GM06990 (cell line): ENCODE data around the gene HSD17B12.

Experiments
- DNase-seq: peaks from one replicate; pipeline ENCODE4 v3.0.0-alpha.2; 2011; ENCODE audit not compliant: insufficient read length; ENCODE audit errors: extremely low read depth
- H3K27me3 ChIP-seq: replicated peaks from 2 replicates; pipeline ENCODE4 v1.6.0; 2011; ENCODE audit warnings: low read length; ENCODE audit not compliant: control insufficient read depth, insufficient read depth
- H3K36me3 ChIP-seq: 2 replicates; pipeline ENCODE4 v1.5.1; 2011; ENCODE audit warnings: low read length; ENCODE audit not compliant: control insufficient read depth, insufficient read depth
- H3K4me3 ChIP-seq: replicated peaks from 2 replicates; pipeline ENCODE4 v1.5.1; 2011; ENCODE audit warnings: low read depth, mild to moderate bottlenecking, control low read depth, low read length
- TF ChIP-seq, protein P1 (sequence below): IDR thresholded peaks from 2 replicates; pipeline ENCODE4 v1.5.1; 2011; ENCODE audit warnings: low read length, control low read depth, mild to moderate bottlenecking, inconsistent platforms; ENCODE audit not compliant: insufficient read depth, poor library complexity, severe bottlenecking

Gene HSD17B12

DNA sequence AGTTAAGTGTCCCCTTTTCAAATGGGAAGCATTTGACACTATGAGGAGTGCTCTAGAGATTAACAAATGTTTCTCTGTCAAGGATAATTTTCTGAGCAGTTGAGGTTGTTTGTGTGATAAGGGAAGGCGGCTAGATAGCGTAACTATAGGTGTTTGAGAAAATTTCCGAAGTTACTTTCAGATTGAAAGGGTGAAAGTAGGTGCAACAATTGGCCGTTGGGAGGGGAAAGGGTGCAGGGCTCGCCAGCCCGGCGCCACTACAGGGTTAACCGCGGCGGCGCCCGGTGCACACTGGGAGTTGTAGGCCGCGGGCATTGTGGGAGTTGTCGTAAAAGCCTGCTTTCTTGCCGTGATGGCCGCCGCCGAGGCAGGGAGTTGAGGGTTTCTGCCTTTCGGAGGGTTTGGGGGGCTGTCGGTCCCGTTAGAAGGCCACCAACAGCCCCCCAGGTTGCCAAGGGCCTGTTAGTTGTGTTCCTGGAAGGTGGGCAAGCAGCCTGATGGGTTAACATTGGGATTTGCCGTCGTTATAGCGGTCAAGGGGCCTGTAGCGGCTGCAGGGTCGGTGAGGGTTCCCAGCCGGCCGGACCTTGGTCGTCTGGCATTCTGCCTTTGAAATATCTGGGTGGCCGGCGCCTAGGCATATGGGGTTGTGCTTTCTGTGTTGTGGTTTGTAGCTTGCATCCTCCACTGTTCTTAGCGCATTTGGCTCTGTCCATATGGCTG, 36.5 kb upstream of the HSD17B12 start:
- DNase-seq: peak; percentile 90
- H3K36me3 ChIP-seq: no peaks in the 10 kb centered on the region
- H3K27me3 ChIP-seq: no peaks in the 10 kb centered on the region; the same call in 1 of the 2 replicates
- TF ChIP-seq, protein P1, sequence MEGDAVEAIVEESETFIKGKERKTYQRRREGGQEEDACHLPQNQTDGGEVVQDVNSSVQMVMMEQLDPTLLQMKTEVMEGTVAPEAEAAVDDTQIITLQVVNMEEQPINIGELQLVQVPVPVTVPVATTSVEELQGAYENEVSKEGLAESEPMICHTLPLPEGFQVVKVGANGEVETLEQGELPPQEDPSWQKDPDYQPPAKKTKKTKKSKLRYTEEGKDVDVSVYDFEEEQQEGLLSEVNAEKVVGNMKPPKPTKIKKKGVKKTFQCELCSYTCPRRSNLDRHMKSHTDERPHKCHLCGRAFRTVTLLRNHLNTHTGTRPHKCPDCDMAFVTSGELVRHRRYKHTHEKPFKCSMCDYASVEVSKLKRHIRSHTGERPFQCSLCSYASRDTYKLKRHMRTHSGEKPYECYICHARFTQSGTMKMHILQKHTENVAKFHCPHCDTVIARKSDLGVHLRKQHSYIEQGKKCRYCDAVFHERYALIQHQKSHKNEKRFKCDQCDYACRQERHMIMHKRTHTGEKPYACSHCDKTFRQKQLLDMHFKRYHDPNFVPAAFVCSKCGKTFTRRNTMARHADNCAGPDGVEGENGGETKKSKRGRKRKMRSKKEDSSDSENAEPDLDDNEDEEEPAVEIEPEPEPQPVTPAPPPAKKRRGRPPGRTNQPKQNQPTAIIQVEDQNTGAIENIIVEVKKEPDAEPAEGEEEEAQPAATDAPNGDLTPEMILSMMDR: no peak
- peak overlapping the region; percentile 92 for H3K4me3 ChIP-seq

DNA sequence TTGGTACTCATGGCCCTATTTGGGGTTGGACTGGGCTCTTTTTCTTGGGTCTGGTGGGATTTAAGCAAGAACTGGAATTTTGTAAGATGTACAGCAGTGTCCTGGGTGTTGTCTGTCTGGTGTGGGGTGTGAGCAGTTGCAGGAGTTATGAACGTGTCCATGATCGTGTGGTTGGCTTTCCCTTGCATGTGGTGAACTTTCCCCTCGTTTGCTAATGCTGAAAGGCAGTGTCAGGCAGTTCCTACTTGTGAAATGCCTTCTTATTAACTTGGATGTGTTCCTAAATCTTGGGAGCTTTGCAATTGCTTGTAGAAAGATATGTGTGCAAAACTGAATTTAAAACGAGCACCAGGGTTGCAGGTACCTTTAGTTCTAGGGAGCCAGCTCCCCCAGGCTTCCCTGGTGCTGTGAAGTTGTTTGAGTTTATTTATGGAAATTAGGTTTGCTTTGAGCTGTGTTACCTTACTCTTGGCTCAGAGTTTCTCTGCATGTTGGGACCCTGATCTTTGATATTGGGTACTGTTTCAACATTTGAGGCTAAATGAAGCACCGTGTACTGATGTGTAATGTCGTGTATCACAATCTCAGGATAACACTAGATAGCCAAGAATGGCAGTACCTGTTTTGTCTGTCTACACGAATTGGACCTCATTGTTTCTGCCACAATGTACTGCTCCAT, 35.8 kb upstream of the HSD17B12 start:
- DNase-seq: no peak
- Histone ChIP-seq H3K4me3 (peak overlapping the region; percentile 92), H3K36me3 (no peaks in the 10 kb centered on the region)

DNA sequence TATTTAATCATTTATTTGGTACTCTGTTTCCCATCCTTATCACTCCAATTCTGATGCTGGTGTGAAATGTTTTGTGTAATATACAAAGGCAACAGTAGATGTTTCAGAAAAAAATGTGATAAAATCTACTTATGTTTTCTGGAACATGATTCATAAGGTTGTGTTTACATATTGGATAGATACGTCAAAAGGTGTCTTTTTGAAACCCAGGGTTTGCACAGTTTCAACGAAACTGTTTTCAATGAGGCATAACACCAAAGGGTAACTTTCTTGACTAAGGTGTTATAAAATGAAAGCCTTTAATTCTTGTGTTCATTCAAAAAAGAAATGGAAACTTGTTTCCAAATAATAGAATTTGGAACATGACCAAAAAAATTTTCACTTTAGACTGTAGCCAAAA, 33.8 kb upstream of the HSD17B12 start:
- Histone ChIP-seq H3K36me3 (no peaks in the 10 kb centered on the region), H3K27me3 (no peaks in the 10 kb centered on the region), H3K4me3 (no peak overlapping the region)
- no peak for DNase-seq
- TF ChIP-seq, protein P1: no peak

More for the DNA sequence above, 35.8 kb upstream of the HSD17B12 start:
- H3K27me3 ChIP-seq: no peaks in the 10 kb centered on the region
- TF ChIP-seq, protein P1: no peak

DNA sequence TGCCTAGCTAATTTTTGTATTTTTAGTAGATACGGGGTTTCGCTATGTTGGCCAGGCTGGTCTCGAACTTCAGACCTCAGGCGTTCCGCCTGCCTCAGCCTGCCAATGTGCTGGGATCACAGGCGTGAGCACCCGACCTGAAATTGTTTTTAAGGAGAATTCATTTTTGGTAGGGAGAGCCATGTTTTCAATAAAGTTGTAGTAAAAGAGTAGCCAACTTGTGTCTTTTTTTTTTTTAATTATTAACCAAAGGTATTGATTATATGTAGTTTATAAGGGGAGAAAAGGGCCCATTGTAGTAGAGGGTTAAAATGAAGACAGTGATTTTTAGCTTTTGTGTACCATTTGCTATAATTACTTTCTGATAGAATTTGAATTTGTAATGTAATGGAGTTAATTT, 31.6 kb upstream of the HSD17B12 start:
- Histone ChIP-seq H3K36me3 (no peaks in the 10 kb centered on the region), H3K4me3 (no peak overlapping the region), H3K27me3 (no peaks in the 10 kb centered on the region)
- TF ChIP-seq, protein P1: no peak
- no peak for DNase-seq

DNA sequence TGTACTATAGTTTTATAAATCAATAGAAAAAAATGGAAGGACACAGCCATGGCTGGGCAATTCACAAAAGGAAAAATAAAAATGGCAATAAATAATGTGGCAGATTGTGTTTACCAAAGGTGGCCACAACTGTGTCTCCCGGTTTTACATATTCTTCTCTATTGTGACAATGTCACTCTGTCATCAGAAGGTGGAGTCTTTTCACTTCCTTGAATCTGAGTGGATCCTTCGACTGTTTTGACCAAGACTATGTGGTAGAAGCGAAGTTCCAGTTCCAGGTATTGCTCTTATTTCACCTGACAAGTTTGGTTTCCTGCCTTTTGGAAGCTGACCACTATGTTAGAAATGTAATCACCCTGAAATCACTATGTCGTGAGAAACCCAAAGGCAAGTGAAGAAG, 31.0 kb upstream of the HSD17B12 start:
- Histone ChIP-seq H3K36me3 (no peaks in the 10 kb centered on the region), H3K4me3 (no peak overlapping the region), H3K27me3 (no peaks in the 10 kb centered on the region)
- TF ChIP-seq, protein P1: no peak
- no peak for DNase-seq
